T-helper 9 cell (primary cell): ENCODE results near the gene ACP7.
"Not testable (repeated sequence)": the region's sequence is repeated elsewhere in the genome, so short reads cannot be mapped to it uniquely, and the experiment has no call there.

Experiments
- DNase-seq: peaks from one replicate; pipeline ENCODE4 v3.0.0-alpha.2; 2020
- total RNA-seq, 2 donors: gene quantifications; one replicate each; lab custom pipeline; 2026; lab: John Stamatoyannopoulos, UW

Gene ACP7
- 0 to 0.14 reads per million in 2 donors for total RNA-seq

- DNase-seq, result peak; percentile 11
Measured at GRCh38 chr19:39083983-39084731, at the start of gene ACP7. TSS of gene ACP7 (plus strand) at chr19:39084368. CDS start at chr19:39085270, 902 bp downstream.

GRCh38 chr19:39036581-39036980 lies 47.6 kb upstream of the ACP7 start:
- no peak for DNase-seq

GRCh38 chr19:39037194-39037593 lies 47.0 kb upstream of the ACP7 start:
- DNase-seq, result no peak

GRCh38 chr19:39038098-39038497 lies 46.1 kb upstream of the ACP7 start:
- DNase-seq, result no peak

- no peak for DNase-seq
Measured at GRCh38 chr19:39045506-39045905, 38.7 kb upstream of the ACP7 start.

- no peak for DNase-seq
Measured at GRCh38 chr19:39046037-39046821, 37.9 kb upstream of the ACP7 start.

GRCh38 chr19:39047073-39047472 lies 37.1 kb upstream of the ACP7 start:
- DNase-seq, result no peak

GRCh38 chr19:39052243-39052746 lies 31.9 kb upstream of the ACP7 start:
- DNase-seq, result peak; percentile 70

- DNase-seq, result no peak
Measured at GRCh38 chr19:39052846-39053245, 31.3 kb upstream of the ACP7 start.

DNA sequence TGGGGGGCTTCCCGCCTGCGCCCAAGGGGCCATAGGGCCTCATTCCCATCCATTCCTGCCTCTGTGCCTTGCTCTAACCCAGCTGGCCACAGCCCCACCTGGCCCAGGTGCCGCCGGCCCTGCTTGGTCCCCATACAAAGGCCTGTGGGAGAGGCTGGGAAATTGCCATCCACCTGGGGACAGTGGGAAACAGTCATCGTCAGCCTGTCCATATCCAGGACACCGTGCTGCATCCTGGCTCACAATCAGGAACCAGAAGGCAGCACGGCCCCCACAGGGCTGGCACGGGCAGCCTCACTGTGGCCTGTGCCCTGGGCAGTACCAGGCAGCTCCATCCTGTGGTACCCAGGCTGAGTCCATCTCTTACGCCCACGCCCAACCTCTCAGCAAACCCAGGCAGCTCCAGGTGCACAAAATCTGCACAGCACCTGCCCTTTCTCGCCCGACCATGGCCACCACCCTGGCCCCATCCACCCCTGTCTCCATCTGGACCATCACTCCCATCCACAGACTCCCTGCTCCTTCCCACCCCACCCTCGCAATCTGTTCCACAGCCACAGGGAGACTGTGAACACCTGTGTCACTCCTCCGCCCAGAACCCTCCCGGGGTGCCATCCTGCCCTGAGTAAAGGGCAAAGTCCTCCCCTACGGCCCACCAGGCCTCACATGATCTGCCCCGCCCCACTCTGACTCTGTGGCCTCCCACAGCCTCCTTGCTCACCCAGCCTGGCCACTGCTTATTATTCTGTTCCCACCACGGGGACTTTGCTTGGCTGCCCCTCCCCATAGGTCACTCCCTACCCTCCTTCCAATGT lies 30.7 kb upstream of the ACP7 start:
- DNase-seq, result no peak

- no peak for DNase-seq
Measured at GRCh38 chr19:39054091-39054470, 30.1 kb upstream of the ACP7 start.

GRCh38 chr19:39057615-39058014 lies 26.6 kb upstream of the ACP7 start:
- no peak for DNase-seq

DNA sequence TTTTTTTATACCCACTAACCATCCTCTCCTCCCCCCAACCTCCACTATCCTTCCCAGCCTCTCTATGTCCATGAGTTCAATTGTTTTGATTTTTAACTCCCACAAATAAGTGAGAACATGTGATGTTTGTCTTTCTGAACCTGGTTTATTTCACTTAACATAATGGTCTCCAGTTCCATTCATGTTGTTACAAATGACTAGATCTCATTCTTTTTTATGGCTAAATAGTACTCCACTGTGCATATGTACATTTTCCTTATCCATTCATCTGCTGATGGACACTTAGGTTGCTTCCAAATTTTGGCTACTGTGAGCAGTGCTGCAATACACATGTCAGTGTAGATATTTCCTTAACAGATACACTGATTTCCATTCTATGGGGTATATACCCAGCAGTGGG lies 24.9 kb upstream of the ACP7 start:
- DNase-seq, result no peak

DNA sequence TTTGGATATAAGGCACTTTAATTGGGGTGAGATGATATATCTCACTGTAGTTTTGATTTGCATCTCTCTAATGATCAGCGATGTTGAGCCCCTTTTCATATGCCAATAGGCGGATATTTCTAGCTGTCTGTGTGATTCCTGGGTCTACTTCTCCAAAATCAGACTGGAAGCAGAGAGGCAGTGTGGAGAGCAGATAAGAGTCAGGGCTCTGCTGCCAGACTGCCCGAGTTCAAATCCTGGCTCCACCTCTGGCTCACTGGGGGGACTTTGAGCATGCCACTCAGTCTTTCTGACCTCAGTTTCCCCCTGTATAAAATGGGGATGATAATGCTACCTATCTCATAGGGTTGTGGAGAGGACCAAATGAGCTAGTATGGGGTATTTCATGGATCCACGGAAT lies 24.0 kb upstream of the ACP7 start:
- DNase-seq, result no peak

GRCh38 chr19:39064405-39064804 lies 19.8 kb upstream of the ACP7 start:
- DNase-seq, result no peak

DNA sequence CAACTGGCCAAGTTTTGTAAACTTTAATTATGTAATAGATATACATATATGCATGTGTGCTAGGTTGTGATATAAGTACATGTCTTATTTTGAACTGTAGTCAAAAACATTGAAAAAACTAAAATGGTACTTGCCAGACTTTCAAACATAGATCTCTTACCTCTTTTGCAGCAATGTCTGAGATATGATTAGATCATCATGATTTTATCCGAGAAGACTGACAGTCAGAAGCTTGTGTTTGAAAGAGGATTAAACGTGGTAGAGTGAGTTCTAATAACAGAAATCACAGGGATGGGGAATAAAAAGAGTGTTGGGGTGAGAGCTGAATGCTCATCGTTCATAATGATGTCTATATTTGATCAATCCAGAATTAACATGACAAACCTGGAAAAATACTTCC lies 18.2 kb upstream of the ACP7 start:
- no peak for DNase-seq

DNA sequence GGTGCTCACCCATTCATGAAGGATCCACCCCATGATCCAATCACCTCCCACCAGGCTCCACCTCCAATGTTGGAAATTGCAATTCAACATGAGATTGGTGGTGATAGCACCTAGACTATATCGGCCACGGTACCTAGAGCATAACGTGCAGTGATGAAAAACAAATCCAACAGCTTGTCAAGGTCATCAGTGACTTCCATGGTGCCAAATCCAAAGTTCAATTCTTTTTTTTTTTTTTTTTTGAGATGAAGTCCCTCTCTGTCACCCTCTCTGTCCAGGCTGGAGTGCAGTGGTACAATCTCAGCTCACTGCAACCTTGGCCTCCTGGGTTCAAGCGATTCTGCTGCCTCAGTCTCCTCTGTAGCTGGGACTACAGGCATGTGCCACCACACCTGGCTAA lies 17.1 kb upstream of the ACP7 start:
- no peak for DNase-seq

- DNase-seq, result not testable (repeated sequence)
Measured at GRCh38 chr19:39068259-39068658, 15.9 kb upstream of the ACP7 start.

DNA sequence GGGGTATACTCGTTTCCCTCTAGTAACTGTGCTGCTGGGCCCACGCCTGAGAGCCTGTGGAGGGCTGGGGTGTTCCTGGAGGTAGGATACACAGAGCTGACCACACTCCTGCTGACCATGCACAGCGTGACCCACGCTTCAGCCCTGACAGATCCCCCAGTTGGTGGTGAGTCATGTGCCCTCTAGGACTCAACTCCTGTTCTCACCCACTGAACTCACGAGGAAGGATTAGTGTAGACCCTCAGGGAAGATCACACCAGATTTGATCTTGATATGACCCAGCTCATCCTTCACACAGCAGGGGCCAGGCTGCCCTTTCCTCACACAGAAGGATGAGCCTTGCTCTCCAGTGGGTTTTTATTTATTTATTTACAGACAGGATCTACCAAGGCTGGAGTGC lies 13.3 kb upstream of the ACP7 start:
- DNase-seq, result no peak

GRCh38 chr19:39074205-39074692 lies 9.9 kb upstream of the ACP7 start:
- no peak for DNase-seq

- no peak for DNase-seq
Measured at GRCh38 chr19:39074942-39075341, 9.2 kb upstream of the ACP7 start.

DNA sequence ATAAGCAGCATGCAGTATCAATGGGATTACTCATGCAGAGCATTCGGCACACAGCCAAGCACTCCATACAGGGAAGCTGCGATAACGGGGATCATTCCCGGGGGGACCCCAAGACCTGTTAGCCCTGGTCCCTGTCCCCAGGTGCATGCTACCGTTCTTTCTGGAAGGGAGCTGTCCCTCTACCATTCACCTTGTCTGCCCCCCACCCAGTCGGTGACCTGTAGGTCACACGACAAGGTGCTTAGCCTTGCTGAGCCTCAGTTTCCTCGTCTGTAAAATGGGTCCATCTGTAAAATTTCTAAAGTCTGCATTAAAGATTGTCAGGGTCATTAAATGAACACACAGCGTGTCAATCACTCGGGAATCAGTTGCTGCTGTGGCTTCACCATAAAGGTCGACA lies 6.8 kb upstream of the ACP7 start:
- no peak for DNase-seq
